HL-60/S4 (cell line): ENCODE data around the gene MRPL50.
"Not testable (repeated sequence)": the region's sequence is repeated elsewhere in the genome, so short reads cannot be mapped to it uniquely, and the experiment has no call there.

Experiments
- in situ Hi-C: fragments of 300-500 bp; cut with MboI; formaldehyde crosslinking; loops from 2 replicates; pipeline ENCODE4 v1.14.3; 2022; ENCODE audit warnings: low sequenced_read_pairs

The MRPL50 gene

GRCh38 chr9:101418518-101419430, 20.4 kb upstream of the MRPL50 start:
- in situ Hi-C loops = no loop called here

- in situ Hi-C loops = no loop called here
These were observed 19.6 kb upstream of the MRPL50 start for GRCh38 chr9:101417977-101418376.

- in situ Hi-C loops = no loop called here
These were observed 19.0 kb upstream of the MRPL50 start for GRCh38 chr9:101417389-101417788.

- in situ Hi-C loops = no loop called here
These were observed 17.2 kb upstream of the MRPL50 start for GRCh38 chr9:101415578-101415977.

GRCh38 chr9:101414839-101415238, 16.4 kb upstream of the MRPL50 start:
- in situ Hi-C loops = no loop called here

GRCh38 chr9:101409079-101409477, 10.7 kb upstream of the MRPL50 start:
- in situ Hi-C loops = no loop called here

- in situ Hi-C loops = no loop called here
These were observed 10.1 kb upstream of the MRPL50 start for GRCh38 chr9:101408374-101409078.

GRCh38 chr9:101403516-101404285, 5.3 kb upstream of the MRPL50 start:
- in situ Hi-C loops = no loop called here

- in situ Hi-C loops = no loop called here
These were observed 1.7 kb upstream of the MRPL50 start for GRCh38 chr9:101400120-101400519.

- in situ Hi-C loops = no loop called here
These were observed 1.2 kb upstream of the MRPL50 start for GRCh38 chr9:101399643-101399970.

GRCh38 chr9:101398930-101399642, 668 bp upstream of the MRPL50 start:
- in situ Hi-C loops = no loop called here

- in situ Hi-C loops = no loop called here
These were observed 711 bp downstream of the MRPL50 start for GRCh38 chr9:101397746-101398067.

- in situ Hi-C loops = no loop called here
These were observed 3.7 kb downstream of the MRPL50 start for GRCh38 chr9:101394687-101395086.

GRCh38 chr9:101393135-101393534, 5.3 kb downstream of the MRPL50 start:
- in situ Hi-C loops = no loop called here

GRCh38 chr9:101388507-101388993, 9.9 kb downstream of the MRPL50 start:
- in situ Hi-C loops = no loop called here

- in situ Hi-C loops = no loop called here
These were observed 10.4 kb downstream of the MRPL50 start for GRCh38 chr9:101387871-101388506.

- in situ Hi-C loops = not testable (repeated sequence)
These were observed 13.4 kb downstream of the MRPL50 start, which contains the start of gene BAAT for GRCh38 chr9:101384873-101385536. Gene BAAT, minus strand, starts transcription at chr9:101385006. Its CDS starts 13,602 bp downstream, at chr9:101371404.

GRCh38 chr9:101383361-101383760, 15.1 kb downstream of the MRPL50 start:
- in situ Hi-C loops = no loop called here

- in situ Hi-C loops = no loop called here
These were observed 16.5 kb downstream of the MRPL50 start for GRCh38 chr9:101381833-101382342.
